SU-DHL-6 (cell line): ENCODE results near the gene ALDH3A1.

Experiments used
- H2AFZ ChIP-seq: fragments of 200-600 bp; sonication (generic); 2 replicates; pipeline ENCODE4 v1.6.1; 2014; ENCODE audit warnings: low read depth, mild to moderate bottlenecking, moderate library complexity, mixed read lengths, antibody characterized with exemption, low read length; ENCODE audit not compliant: severe bottlenecking
- H3F3A ChIP-seq: fragments of 200-600 bp; shearing (Covaris generic); 2 replicates; pipeline ENCODE4 v1.6.0; 2016; ENCODE audit warnings: antibody characterized with exemption, mild to moderate bottlenecking; ENCODE audit not compliant: insufficient read depth
- H3K27ac ChIP-seq: fragments of 200-600 bp; sonication (generic); 2 replicates; pipeline ENCODE4 v1.5.1; 2016; ENCODE audit warnings: low read depth, mild to moderate bottlenecking, low read length, moderate library complexity, mixed read lengths
- H3K27me3 ChIP-seq: fragments of 200-600 bp; sonication (generic), shearing (Covaris generic); 2 replicates; pipeline ENCODE4 v1.6.0; 2014; ENCODE audit warnings: mild to moderate bottlenecking, low read length
- H3K36me3 ChIP-seq: fragments of 200-600 bp; sonication (generic); 2 replicates; pipeline ENCODE4 v1.6.1; 2014; ENCODE audit warnings: mild to moderate bottlenecking, low read length, mixed read lengths
- H3K4me2 ChIP-seq: fragments of 300-600, 200-600 bp; shearing (Covaris generic), sonication (generic); 2 replicates; pipeline ENCODE4 v1.6.0; 2014; ENCODE audit warnings: low read length, low read depth, mild to moderate bottlenecking; ENCODE audit not compliant: poor library complexity, severe bottlenecking
- H3K4me3 ChIP-seq: fragments of 200-600 bp; sonication (generic); 2 replicates; pipeline ENCODE4 v1.5.1; 2014; ENCODE audit warnings: antibody characterized with exemption, low read length, mild to moderate bottlenecking, mixed read lengths; ENCODE audit not compliant: insufficient read depth, poor library complexity, severe bottlenecking
- H3K79me2 ChIP-seq: fragments of 200-600 bp; sonication (generic); 2 replicates; pipeline ENCODE4 v1.6.1; 2014; ENCODE audit warnings: mild to moderate bottlenecking, low read length, moderate library complexity; ENCODE audit not compliant: insufficient read depth
- H3K9ac ChIP-seq: fragments of 200-600 bp; sonication (generic); 2 replicates; pipeline ENCODE4 v1.7.0; 2014; ENCODE audit warnings: mild to moderate bottlenecking, low read length
- H3K9me2 ChIP-seq: fragments of 200-600 bp; sonication (generic); replicated peaks from 2 replicates; pipeline ENCODE4 v1.6.1; 2014; ENCODE audit warnings: low read length; ENCODE audit not compliant: insufficient read depth
- H3K9me3 ChIP-seq: fragments of 200-600 bp; sonication (generic); 2 replicates; pipeline ENCODE4 v1.6.1; 2014; ENCODE audit warnings: low read length, mixed read lengths; ENCODE audit not compliant: insufficient read depth
- H4K20me1 ChIP-seq: fragments of 200-600 bp; sonication (generic); 2 replicates; pipeline ENCODE4 v1.6.1; 2014; ENCODE audit warnings: low read depth, mild to moderate bottlenecking, antibody characterized with exemption, low read length, moderate library complexity, mixed read lengths
- EZH2phosphoT487 ChIP-seq: fragments of 200-600 bp; sonication (generic), shearing (Covaris generic); conservative IDR thresholded peaks from 2 replicates; pipeline ENCODE4 v1.6.1; 2018; ENCODE audit warnings: mild to moderate bottlenecking, antibody characterized with exemption, low read length, moderate library complexity, mixed read lengths
- TF ChIP-seq, protein P1 (sequence below): fragments of 200-600 bp; sonication (generic); IDR thresholded peaks from one replicate; pipeline ENCODE4 v1.5.1; 2017; ENCODE audit warnings: antibody characterized with exemption, mild to moderate bottlenecking, low read length, moderate library complexity; ENCODE audit not compliant: insufficient read depth, poor library complexity, severe bottlenecking

Gene ALDH3A1

DNA sequence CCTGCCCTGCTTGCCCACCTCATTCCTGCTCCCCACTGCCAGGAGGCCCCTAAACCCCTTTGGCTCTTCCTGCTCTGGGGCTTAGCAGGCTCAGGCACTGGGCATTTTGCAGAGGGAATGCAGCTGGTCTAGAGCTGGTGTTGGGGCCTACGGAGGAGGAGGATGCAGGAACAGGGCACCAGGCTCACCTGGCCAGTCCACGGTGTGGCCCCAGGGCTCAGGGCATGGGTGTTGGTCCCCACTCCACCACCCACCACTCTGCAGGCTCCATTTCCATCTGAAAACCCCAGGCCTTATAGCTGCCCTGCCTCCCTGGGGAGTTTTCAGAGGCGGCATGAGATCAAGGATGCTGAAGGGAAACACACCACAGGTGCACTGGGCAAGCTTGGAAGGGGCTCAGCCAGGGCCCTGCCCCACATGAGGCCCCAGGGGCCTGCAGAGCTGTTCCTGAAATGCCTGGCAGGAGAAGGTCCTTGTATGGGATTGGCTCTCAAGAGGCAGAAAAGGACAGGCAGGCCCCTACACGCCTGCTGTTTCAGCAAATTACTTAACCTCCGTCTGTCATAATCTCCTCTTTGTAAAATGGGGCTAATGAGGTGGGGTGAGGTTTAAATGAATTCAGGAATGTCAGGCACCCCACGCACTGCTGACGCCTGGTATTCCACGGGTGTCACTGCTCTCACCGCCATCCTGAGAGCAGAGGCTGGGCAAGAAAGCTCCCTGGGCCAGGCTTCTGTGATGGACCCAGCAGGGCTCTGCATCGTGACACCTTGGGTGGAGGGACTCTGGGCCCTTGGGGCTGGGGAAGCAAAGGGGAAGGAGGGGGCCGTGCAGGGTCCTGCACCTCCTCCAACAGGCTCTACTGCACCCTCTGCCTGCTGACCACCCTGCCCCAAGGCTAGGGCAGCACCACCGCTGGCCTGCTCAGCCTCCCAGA lies 41.0 kb downstream of the ALDH3A1 start:
- H2AFZ ChIP-seq: no peak overlapping the region
- H4K20me1 ChIP-seq: no peaks in the 10 kb centered on the region
- H3K9me3 ChIP-seq: no peaks in the 10 kb centered on the region
- no peak overlapping the region for H3K4me2 ChIP-seq
- no peaks in the 10 kb centered on the region for H3K9me2 ChIP-seq
- no peaks in the 10 kb centered on the region for H3F3A ChIP-seq
- H3K36me3 ChIP-seq: no peaks in the 10 kb centered on the region
- H3K4me3 ChIP-seq: no peak overlapping the region
- no peak overlapping the region for H3K9ac ChIP-seq
- no peak overlapping the region for H3K27ac ChIP-seq
- TF ChIP-seq EZH2phosphoT487: no peak
- TF ChIP-seq, protein P1, sequence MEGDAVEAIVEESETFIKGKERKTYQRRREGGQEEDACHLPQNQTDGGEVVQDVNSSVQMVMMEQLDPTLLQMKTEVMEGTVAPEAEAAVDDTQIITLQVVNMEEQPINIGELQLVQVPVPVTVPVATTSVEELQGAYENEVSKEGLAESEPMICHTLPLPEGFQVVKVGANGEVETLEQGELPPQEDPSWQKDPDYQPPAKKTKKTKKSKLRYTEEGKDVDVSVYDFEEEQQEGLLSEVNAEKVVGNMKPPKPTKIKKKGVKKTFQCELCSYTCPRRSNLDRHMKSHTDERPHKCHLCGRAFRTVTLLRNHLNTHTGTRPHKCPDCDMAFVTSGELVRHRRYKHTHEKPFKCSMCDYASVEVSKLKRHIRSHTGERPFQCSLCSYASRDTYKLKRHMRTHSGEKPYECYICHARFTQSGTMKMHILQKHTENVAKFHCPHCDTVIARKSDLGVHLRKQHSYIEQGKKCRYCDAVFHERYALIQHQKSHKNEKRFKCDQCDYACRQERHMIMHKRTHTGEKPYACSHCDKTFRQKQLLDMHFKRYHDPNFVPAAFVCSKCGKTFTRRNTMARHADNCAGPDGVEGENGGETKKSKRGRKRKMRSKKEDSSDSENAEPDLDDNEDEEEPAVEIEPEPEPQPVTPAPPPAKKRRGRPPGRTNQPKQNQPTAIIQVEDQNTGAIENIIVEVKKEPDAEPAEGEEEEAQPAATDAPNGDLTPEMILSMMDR: no peak
- no peaks in the 10 kb centered on the region for H3K79me2 ChIP-seq
- H3K27me3 ChIP-seq: no peaks in the 10 kb centered on the region

DNA sequence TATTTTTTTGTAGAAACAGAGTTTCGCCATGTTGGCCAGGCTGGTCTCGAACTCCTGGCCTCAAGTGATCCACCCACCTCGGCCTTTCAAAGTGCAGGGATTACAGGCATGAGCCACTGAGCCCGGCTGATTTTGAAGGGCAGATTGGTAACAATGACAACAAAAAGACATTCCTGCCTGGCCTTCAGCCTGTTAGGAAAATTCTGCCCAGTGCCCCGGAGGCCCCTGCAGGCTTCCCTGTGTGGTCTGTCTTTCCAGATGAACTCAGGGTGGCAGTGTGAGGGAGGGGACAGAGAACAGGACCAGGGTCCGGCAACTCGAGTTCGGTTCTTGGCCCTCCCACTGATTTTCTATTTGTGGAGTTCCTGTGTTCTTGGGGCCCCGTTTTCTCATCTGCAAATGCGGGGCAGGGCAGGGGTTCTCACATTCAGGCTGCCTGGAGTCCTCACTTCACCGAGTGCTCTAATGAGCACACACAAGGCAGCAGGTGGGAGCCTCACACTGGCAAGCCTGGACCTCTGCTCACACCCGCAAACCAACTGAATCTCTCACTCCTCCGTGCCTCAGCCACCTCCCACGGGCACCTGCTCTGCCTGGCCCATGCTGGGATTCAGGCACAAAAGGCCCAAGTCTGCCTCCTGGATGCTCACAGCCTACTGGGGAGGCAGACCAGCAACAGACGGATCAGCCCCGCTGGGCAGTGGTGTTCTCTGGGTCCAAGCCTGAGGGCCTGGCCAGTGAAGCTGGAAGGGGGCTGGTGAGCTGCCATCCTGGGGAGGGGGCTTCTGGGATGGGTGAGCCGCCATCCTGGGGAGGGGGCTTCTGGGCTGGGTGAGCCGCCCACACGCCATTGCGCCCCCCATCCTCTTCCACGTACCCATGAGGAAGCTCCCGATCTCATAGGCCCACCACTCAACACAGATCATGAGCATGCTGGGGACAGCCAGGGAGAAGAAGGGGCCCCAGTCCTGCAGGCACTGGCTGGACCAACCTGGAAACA lies 42.0 kb downstream of the ALDH3A1 start:
- Histone ChIP-seq H3F3A (no peaks in the 10 kb centered on the region), H2AFZ (no peak overlapping the region), H3K36me3 (no peaks in the 10 kb centered on the region), H3K4me3 (no peak overlapping the region), H3K4me2 (no peak overlapping the region), H3K27ac (no peak overlapping the region), H3K9ac (no peak overlapping the region), H4K20me1 (no peaks in the 10 kb centered on the region), H3K27me3 (no peaks in the 10 kb centered on the region), H3K9me2 (no peaks in the 10 kb centered on the region), H3K79me2 (no peaks in the 10 kb centered on the region), H3K9me3 (no peaks in the 10 kb centered on the region)
- no peak for TF ChIP-seq EZH2phosphoT487
- TF ChIP-seq, protein P1: no peak

DNA sequence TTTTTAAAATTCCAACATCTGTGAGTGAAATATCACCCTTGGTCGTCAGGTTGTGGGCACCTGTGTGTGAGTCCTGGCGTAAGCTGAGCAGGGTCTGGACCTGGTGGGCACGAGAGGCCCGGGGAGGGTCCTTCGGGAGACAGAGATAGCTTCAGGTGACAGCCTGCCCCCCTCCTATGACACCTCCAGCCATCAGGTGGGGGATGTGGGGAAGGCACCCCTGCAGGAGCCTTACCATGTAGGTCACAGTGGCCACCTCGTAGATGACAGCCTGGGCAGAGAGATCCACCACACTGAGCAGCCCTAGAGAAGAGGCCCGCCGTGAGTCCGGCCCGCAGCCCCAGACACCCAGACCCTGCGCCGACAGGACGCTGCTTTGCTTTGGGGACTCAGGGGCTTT lies 42.9 kb downstream of the ALDH3A1 start:
- H3K27me3 ChIP-seq: no peaks in the 10 kb centered on the region
- no peaks in the 10 kb centered on the region for H3K79me2 ChIP-seq
- no peaks in the 10 kb centered on the region for H3K9me2 ChIP-seq
- TF ChIP-seq, protein P1: no peak
- TF ChIP-seq EZH2phosphoT487: no peak
- no peaks in the 10 kb centered on the region for H3K36me3 ChIP-seq
- no peaks in the 10 kb centered on the region for H3F3A ChIP-seq
- no peak overlapping the region for H2AFZ ChIP-seq
- H3K4me3 ChIP-seq: no peak overlapping the region
- H3K27ac ChIP-seq: no peak overlapping the region
- no peak overlapping the region for H3K4me2 ChIP-seq
- H3K9ac ChIP-seq: no peak overlapping the region
- no peaks in the 10 kb centered on the region for H3K9me3 ChIP-seq
- H4K20me1 ChIP-seq: no peaks in the 10 kb centered on the region
